Transverse colon (tissue), 4 donors: ENCODE data around the gene TUBB2B. TPM values are rescaled to one million over a fixed set of nuclear protein-coding genes. Genes with fewer than 3 reads are reported as not detected.
"Not testable (repeated sequence)": the region's sequence is repeated elsewhere in the genome, so short reads cannot be mapped to it uniquely, and the experiment has no call there.

ENCODE experiments used
- DNase-seq: peaks from one replicate; pipeline ENCODE4 v3.0.0-alpha.2; 2019
- H3K27ac ChIP-seq, 4 donors: fragments of 200-600 bp; sonication (generic); 2 replicates each; pipeline ENCODE4 v1.5.1; 2016 to 2018; ENCODE audit warnings: inconsistent platforms in 4 of 4
- H3K27me3 ChIP-seq: fragments of 200-600 bp; sonication (generic); 2 replicates; pipeline ENCODE4 v1.5.1; 2017; ENCODE audit warnings: inconsistent platforms
- H3K36me3 ChIP-seq, 4 donors: fragments of 200-600 bp; sonication (generic); 2 replicates each; pipeline ENCODE4 v1.5.1; 2017 to 2019; ENCODE audit warnings: inconsistent platforms in 4 of 4
- H3K4me1 ChIP-seq, 4 donors: fragments of 200-600 bp; sonication (generic); 2 replicates each; pipeline ENCODE4 v1.5.1; 2017 to 2020; ENCODE audit warnings: inconsistent platforms in 4 of 4
- H3K4me3 ChIP-seq, 4 donors: fragments of 200-600 bp; sonication (generic); 1 replicate in 1 of 4; 2 replicates in 3 of 4; pipeline versions ENCODE4 v1.5.1 to v1.6.1; 2017 to 2019; ENCODE audit warnings: inconsistent platforms in 4 of 4
- H3K9me3 ChIP-seq, 2 donors: fragments of 200-600 bp; sonication (generic); 2 replicates each; pipeline ENCODE4 v1.5.1; 2017 to 2019; ENCODE audit warnings: inconsistent platforms in 2 of 2
- EP300 ChIP-seq: sonication (generic); formaldehyde crosslinking; IDR thresholded peaks from one replicate; pipeline ENCODE4 v1.6.1; 2017; ENCODE audit warnings: antibody characterized with exemption, low read depth
- POLR2A ChIP-seq: fragments of 450-650 bp; IDR thresholded peaks from one replicate; pipeline ENCODE4 v1.6.1; 2016; ENCODE audit warnings: antibody characterized with exemption, mild to moderate bottlenecking, moderate library complexity
- POLR2AphosphoS5 ChIP-seq, 3 donors: sonication (generic); formaldehyde crosslinking; IDR thresholded peaks; one replicate each; pipeline ENCODE4 v1.6.1; 2016; ENCODE audit warnings: antibody characterized with exemption in 3 of 3
- WGBS, 2 donors: methylation state at CpG; one replicate each; pipeline ENCODE4 v1.1.5; 2018; ENCODE audit warnings: low coverage in 1 of 2; 5-methylcytosine and 5-hydroxymethylcytosine counted together
- in situ Hi-C, 4 donors: fragments of 200-750 bp; cut with MboI; loops; one replicate each; pipeline versions ENCODE4 v1.15.0 to v1.15.1; 2017; ENCODE audit warnings: low sequenced_read_pairs in 3 of 4, low pct_ligation_motif_present in 1 of 4, low pct_unique_long_range_greater_than_20kb in 1 of 4
- intact Hi-C: fragments of 100-400 bp; cut with DNase I; formaldehyde crosslinking; loops from one replicate; pipeline ENCODE4 v1.15.1; 2023; ENCODE audit warnings: low total_unique reads
- total RNA-seq, 4 donors: library from RNA; depleted of rRNA; stranded (reverse); fragments of >200 nt; gene quantifications; one replicate each; pipeline ENCODE4 v1.1.0, GENCODE V29; 2016
- TF ChIP-seq, protein P1 (sequence below), 5 experiments: fragments of 200-600 bp in 3 of 5; fragments of 450-650 bp in 2 of 5; sonication (generic) in 3 of 5; IDR thresholded peaks; 1 replicate in 2 of 5; 2 replicates in 3 of 5; pipeline ENCODE4 v1.5.1; 2016 to 2017; ENCODE audit warnings: antibody characterized with exemption in 5 of 5, inconsistent platforms in 3 of 5, mild to moderate bottlenecking in 2 of 5, moderate library complexity in 1 of 5

The TUBB2B gene
- total RNA-seq, 4 donors from 2014 or later, result 2.9 to 14.9 (median 9.4) TPM

DNA sequence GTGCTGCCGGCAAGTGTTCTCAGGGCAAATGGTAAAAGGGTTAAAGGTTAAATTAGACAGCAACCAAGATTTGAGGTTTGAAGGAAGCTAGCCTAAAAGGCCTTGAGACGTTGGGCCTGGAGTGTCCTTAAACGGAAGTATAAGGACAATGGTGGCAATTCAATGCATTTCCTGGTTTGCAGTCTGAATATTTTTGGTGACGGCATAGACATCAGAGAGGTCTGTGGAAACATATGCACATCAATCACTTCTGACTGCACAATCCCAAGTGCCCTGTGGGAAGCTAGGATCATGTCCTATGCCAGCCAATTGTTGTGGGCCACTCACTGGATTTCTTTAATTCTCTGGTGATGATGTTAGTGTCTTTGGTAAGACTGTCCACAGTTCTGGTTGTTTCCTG is 44.4 kb downstream of the TUBB2B start:
- intact Hi-C loops, result no loop called here
- Histone ChIP-seq H3K4me1 (no peaks in the 10 kb centered on the region), H3K9me3 (no peaks in the 10 kb centered on the region), H3K36me3 (no peaks in the 10 kb centered on the region), H3K27me3 (no peaks in the 10 kb centered on the region), H3K27ac (no peak overlapping the region), H3K4me3 (no peak overlapping the region)
- TF ChIP-seq, protein P1, sequence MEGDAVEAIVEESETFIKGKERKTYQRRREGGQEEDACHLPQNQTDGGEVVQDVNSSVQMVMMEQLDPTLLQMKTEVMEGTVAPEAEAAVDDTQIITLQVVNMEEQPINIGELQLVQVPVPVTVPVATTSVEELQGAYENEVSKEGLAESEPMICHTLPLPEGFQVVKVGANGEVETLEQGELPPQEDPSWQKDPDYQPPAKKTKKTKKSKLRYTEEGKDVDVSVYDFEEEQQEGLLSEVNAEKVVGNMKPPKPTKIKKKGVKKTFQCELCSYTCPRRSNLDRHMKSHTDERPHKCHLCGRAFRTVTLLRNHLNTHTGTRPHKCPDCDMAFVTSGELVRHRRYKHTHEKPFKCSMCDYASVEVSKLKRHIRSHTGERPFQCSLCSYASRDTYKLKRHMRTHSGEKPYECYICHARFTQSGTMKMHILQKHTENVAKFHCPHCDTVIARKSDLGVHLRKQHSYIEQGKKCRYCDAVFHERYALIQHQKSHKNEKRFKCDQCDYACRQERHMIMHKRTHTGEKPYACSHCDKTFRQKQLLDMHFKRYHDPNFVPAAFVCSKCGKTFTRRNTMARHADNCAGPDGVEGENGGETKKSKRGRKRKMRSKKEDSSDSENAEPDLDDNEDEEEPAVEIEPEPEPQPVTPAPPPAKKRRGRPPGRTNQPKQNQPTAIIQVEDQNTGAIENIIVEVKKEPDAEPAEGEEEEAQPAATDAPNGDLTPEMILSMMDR (IDR thresholded peaks at IDR 0.05), result no peak
- TF ChIP-seq EP300, result no peak
- no peak for TF ChIP-seq POLR2A
- TF ChIP-seq POLR2AphosphoS5 (IDR thresholded peaks at IDR 0.05), result no peak
- in situ Hi-C loops, result no loop called here
- DNase-seq, result no peak
- 78 to 79% methylated on average over 4 of the region's 4 CpGs for WGBS, 2 donors

DNA sequence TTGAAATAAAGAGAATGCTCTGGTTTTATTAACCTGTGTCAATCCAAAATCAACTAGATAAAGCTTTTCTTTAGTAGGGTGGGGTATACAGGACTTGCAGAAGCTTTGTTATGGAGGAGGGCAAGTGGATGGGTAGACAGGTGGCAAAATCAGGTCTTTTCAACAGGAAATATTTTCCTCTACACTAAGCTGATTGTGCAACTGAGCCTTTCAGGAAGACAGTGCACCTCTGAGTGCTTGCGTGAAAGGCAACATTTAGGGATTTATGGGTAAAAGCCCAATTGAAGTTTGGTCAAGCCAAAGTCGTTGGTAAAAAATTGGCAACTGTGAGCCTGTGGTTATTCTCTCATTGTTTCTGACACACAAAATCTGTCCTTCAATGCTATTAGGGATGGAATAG is 46.3 kb downstream of the TUBB2B start:
- Histone ChIP-seq H3K9me3 (no peaks in the 10 kb centered on the region), H3K36me3 (no peaks in the 10 kb centered on the region), H3K27me3 (no peaks in the 10 kb centered on the region), H3K4me3 (no peak overlapping the region), H3K4me1 (no peaks in the 10 kb centered on the region), H3K27ac (no peak overlapping the region)
- intact Hi-C loops (no loop called here), in situ Hi-C loops (no loop called here)
- DNase-seq, result no peak
- no peak for TF ChIP-seq POLR2AphosphoS5 (IDR thresholded peaks at IDR 0.05)
- no peak for TF ChIP-seq EP300
- TF ChIP-seq POLR2A, result no peak
- TF ChIP-seq, protein P1 (IDR thresholded peaks at IDR 0.05), result no peak
- 83 to 100% methylated on average over 1 to 2 of the region's 2 CpGs for WGBS, 2 donors

DNA sequence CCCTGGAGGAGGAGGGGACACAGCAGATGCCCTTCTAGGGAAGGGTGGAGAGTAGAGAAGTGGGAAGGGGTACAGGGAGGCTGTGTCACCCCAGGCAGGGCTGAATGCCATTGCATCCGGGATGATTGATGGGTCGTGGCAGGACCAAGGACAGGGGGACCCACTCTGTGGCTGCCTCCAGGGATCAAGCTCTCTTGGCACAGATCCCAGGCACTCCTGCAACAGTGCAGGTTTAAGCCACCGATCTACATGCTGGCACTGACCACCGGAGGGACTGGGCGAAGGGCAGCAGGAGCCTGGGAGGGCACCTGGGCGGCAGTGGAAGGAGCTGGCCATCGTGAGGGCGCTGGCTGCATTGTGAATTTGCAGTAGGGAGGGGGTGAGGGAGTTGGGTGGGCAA is 47.5 kb downstream of the TUBB2B start:
- DNase-seq, H3K4me1 ChIP-seq, H3K9me3 ChIP-seq, H3K36me3 ChIP-seq, in situ Hi-C loops, H3K27me3 ChIP-seq, intact Hi-C loops, H3K27ac ChIP-seq, H3K4me3 ChIP-seq: not testable (repeated sequence)
- WGBS, 2 donors, result 46% methylated on average over 4 of the region's 8 CpGs; no CpG with 5 or more reads in 1 of the 2 donors

DNA sequence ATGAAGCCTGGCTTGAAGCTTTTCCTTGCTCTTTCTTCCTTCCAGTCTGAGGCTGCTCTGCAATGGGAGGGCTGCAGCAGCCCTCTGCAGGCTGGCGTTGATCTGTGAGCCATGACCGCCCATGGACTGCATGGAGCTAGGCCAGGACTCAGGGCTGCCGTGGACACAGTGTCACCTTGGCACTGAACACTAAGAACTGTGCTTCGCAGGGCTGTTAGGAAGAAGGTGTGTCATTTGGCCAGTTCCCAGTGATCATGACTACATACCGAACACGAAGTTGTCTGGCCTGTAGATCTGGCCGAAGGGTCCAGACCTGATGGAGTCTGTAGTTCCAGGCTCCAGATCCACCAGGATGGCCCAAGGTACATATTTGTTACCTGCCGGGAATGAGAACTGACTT is 48.8 kb downstream of the TUBB2B start:
- H3K27me3 ChIP-seq, DNase-seq, intact Hi-C loops, H3K4me3 ChIP-seq, H3K36me3 ChIP-seq, in situ Hi-C loops, H3K4me1 ChIP-seq, H3K9me3 ChIP-seq, H3K27ac ChIP-seq: not testable (repeated sequence)
- 69 to 74% methylated on average over 4 to 5 of the region's 8 CpGs for WGBS, 2 donors

DNA sequence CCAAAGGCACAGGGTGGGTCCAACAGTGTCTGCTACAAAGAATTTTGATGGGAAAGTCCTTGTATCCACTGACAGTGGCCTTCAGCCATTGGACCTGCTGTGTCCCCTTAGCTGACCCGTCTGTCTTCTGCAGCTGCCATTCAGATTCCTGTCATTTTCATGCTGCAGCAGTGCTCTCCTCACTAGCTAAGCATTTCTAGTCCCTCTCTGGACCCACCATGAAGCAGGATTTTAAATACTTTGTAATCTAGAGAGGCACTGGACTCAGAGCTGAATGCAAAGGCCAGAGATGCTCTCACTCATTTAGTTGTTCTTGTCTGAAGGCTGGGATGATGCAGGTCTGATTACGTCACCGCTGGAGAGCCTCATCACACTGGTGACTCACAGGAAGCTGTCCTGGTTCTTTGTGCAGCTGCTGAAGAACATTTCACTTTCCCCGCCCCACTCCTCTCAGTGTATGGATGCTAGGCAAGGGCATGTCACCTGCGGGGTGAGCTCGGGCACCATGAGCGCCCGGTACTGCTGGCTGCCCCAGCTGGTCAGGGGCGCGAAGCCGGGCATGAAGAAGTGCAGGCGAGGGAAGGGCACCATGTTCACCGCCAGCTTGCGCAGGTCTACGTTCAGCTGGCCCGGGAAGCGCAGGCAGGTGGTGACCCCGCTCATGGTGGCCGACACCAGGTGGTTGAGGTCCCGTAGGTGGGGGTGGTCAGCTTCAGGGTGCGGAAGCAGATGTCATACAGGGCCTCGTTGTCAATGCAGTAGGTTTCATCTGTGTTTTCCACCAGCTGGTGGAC is 50.7 kb downstream of the TUBB2B start:
- in situ Hi-C loops (no loop called here), intact Hi-C loops (no loop called here)
- TF ChIP-seq EP300 (no peak), POLR2A (no peak), POLR2AphosphoS5 (IDR thresholded peaks at IDR 0.05) (no peak)
- TF ChIP-seq, protein P1 (IDR thresholded peaks at IDR 0.05), result no peak
- Histone ChIP-seq H3K36me3 (no peaks in the 10 kb centered on the region), H3K4me1 (no peaks in the 10 kb centered on the region), H3K27ac (no peak overlapping the region), H3K4me3 (no peak overlapping the region), H3K27me3 (no peaks in the 10 kb centered on the region), H3K9me3 (no peaks in the 10 kb centered on the region)
- DNase-seq, result no peak
- 30 to 90% methylated on average over 2 to 21 of the region's 22 CpGs for WGBS, 2 donors
